ES-I3 (cell line): ENCODE results near the gene UPK3BL1.
"Not testable (repeated sequence)": the region's sequence is repeated elsewhere in the genome, so short reads cannot be mapped to it uniquely, and the experiment has no call there.

Source experiments
- H3K36me3 ChIP-seq: 2 replicates; pipeline ENCODE4 v1.6.1; 2013; ENCODE audit warnings: mild to moderate bottlenecking, low read length, control low read depth, moderate library complexity; ENCODE audit not compliant: insufficient read depth
- H3K4me1 ChIP-seq: 2 replicates; pipeline ENCODE4 v1.6.1; 2013; ENCODE audit warnings: mild to moderate bottlenecking, control low read depth, low read length; ENCODE audit not compliant: insufficient read depth
- H3K9ac ChIP-seq: 2 replicates; pipeline ENCODE4 v1.6.1; 2013; ENCODE audit warnings: low read depth, mild to moderate bottlenecking, low read length, moderate library complexity
- H3K9me3 ChIP-seq: 2 replicates; pipeline ENCODE4 v1.6.1; 2013; ENCODE audit warnings: mild to moderate bottlenecking, low read length, moderate library complexity; ENCODE audit not compliant: control insufficient read depth, insufficient read depth

UPK3BL1 gene

DNA sequence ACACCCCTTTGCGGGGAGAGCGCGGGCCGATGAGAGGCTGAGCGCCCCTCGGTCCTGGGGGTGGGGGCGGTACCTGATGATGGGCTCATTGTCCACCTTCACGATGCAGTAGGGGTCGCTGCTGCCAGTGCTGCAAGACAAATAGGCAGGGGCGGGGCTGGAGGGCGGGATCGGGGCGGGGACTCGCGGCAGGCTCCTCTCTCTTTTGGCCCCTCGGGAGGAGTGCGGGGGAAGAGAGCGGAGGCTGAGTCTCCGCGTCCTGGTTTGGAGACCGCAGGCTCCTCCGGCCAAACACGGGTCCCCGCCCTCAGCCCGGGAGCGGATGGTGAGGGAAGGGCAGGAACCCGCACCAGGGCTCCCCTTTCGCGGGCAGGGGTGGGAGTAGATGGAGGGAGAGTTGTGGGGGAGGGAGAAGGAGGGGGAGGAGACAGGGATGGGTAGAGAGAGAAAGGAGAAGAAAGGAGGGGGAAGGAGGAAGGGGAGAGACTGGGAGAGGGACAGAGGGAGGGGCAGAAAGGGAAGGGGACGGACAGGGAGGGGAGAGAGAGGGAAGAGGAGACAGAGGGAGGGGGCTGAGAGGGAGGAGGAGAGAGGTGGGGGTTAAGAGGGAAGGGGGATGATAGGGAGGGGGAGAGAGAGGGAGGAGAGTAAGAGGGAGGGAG, 31.4 kb downstream of the UPK3BL1 start:
- H3K9me3 ChIP-seq, H3K9ac ChIP-seq, H3K4me1 ChIP-seq, H3K36me3 ChIP-seq: not testable (repeated sequence)

- H3K9me3 ChIP-seq, H3K9ac ChIP-seq: not testable (repeated sequence)
Observed at GRCh38 chr7:102610441-102610840, 32.1 kb downstream of the UPK3BL1 start.

DNA sequence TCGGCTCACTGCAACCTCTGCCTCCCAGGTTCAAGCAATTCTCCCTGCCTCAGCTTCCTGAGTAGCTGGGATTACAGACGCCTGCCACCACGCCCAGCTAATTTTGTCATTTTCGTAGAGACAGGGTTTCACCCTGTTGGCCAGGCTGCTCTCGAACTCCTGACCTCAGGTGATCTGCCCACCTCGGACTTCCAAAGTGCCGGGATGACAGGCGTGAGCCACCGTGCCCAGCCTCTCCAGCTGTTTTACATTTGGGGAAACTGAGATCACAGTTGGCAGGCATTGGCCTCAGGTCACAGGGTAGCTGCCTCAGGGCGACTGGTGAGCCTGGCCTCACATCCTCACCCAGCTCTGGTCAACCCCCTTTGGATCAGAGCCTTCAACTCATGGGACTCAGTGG, 32.9 kb downstream of the UPK3BL1 start:
- not testable (repeated sequence) for H3K4me1 ChIP-seq, H3K36me3 ChIP-seq, H3K9me3 ChIP-seq, H3K9ac ChIP-seq

More at GRCh38 chr7:102610441-102610840, 32.1 kb downstream of the UPK3BL1 start:
- H3K36me3 ChIP-seq, H3K4me1 ChIP-seq: not testable (repeated sequence)

DNA sequence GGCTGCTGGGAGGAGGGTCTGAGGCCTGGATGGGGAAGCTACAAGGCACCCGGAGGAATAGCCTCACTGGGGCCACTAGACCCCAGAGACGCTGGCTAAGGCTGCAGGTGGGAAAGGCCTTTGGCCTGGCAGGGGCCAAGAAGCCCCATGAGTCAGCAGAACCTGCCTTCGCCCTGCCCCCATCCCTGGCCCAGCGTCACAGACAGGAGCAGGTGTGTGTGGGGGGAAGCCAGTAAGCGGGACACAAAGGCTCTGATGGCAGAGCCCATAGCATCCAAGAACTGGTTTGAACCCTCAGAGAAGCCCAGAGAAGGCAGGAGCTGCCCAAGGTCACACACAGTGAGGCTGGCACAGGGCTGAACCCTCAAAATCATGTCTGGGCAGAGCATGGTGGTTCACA, 35.7 kb downstream of the UPK3BL1 start:
- H3K9me3 ChIP-seq, H3K9ac ChIP-seq, H3K36me3 ChIP-seq, H3K4me1 ChIP-seq: not testable (repeated sequence)

DNA sequence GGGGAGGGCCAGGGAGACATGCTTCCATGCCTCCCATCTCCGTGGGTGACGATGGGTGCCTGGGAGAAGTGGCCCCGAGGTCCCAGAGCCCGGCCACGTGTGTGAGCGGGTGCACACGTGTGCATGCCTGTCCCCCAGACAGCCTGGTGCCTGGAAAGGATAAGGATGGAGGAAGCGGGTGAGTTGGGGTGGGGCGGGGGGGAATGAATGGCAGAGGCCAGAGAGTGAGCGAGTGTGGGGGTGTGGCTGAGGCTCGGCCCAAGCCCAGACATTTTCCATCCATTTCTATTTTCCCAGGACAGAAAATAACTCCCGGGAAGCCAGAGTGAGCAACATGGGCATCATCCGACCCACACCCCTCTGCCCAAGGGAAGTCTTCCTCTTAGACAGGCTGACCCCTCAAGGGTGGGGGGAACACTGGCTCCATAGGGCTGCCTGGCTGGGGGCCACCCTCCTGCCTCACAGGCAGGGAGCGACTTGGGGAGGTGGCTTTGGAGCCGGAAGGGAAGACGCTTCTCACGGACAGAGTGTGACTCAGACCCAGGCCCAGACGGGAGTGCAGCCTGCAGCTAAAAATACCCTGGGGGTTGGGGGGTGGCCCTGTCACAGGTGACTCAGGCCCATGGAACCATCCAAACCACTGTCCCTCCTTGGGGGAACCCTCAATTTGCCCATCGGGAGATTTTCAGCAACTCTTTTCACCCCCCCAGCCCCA, 38.0 kb downstream of the UPK3BL1 start:
- not testable (repeated sequence) for H3K4me1 ChIP-seq, H3K9ac ChIP-seq, H3K36me3 ChIP-seq

GRCh38 chr7:102602317-102602716, 40.3 kb downstream of the UPK3BL1 start:
- H3K9ac ChIP-seq, H3K4me1 ChIP-seq, H3K36me3 ChIP-seq, H3K9me3 ChIP-seq: not testable (repeated sequence)

More for the DNA sequence above, 38.0 kb downstream of the UPK3BL1 start:
- H3K9me3 ChIP-seq = not testable (repeated sequence)

DNA sequence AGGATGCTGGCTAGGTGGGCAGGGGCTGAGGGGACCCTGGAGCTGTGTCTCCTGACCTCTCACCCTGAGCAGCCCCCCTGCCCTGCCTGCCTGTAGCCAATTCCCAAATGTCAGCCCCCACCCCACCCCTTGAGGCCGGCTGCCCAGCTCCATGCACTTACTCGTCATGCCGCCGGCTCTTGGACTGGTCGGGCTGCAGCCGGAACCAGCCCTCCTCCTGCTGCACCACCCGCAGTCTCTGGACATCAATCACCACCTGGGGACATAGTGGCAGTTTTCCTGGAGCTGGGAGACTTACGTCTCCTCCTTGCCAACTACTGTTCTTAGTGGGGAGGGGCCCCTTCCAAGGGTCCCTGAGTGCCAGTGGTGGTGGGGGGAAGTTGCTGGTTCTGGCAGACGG, 42.9 kb downstream of the UPK3BL1 start:
- H3K4me1 ChIP-seq, H3K9ac ChIP-seq, H3K36me3 ChIP-seq, H3K9me3 ChIP-seq: not testable (repeated sequence)

DNA sequence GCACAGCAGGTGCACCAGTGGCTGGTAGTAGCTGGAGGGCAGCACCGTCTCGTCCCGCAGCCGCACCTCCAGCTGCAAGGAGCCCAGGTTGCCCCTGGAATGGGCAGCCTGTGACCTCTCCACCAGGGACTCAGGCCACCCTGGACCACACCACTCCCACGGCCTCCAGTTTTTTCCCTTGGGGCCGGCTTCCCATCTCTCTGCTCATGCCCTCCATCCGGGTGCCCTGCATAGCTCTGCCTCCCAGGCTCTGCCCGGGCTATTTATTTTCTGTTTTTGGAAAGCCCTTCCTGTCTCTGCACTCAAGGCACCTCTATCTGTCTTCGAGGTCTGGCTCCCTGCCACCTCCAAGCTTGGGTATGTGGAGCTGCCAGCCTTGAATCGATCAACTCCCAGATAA, 46.6 kb downstream of the UPK3BL1 start:
- H3K36me3 ChIP-seq, H3K9ac ChIP-seq, H3K9me3 ChIP-seq, H3K4me1 ChIP-seq: not testable (repeated sequence)

GRCh38 chr7:102593637-102594334, 48.8 kb downstream of the UPK3BL1 start:
- H3K4me1 ChIP-seq, H3K9ac ChIP-seq, H3K9me3 ChIP-seq, H3K36me3 ChIP-seq: not testable (repeated sequence)

- not testable (repeated sequence) for H3K9me3 ChIP-seq, H3K36me3 ChIP-seq, H3K4me1 ChIP-seq, H3K9ac ChIP-seq
Observed at GRCh38 chr7:102592477-102593019, 50.0 kb downstream of the UPK3BL1 start.

- not testable (repeated sequence) for H3K9me3 ChIP-seq, H3K36me3 ChIP-seq, H3K9ac ChIP-seq, H3K4me1 ChIP-seq
Observed at GRCh38 chr7:102589857-102590256, 52.7 kb downstream of the UPK3BL1 start.
